HK-2 (cell line): ENCODE data around the gene PDE8B.

Experiments
- DNase-seq: peaks from one replicate; pipeline ENCODE4 v3.0.0-alpha.2; 2018; ENCODE audit not compliant: unreplicated experiment

Gene PDE8B

GRCh38 chr5:77294185-77294584, 83.7 kb downstream of the PDE8B start:
- no peak for DNase-seq

GRCh38 chr5:77295863-77296378, 85.4 kb downstream of the PDE8B start:
- no peak for DNase-seq

GRCh38 chr5:77298146-77298545, 87.7 kb downstream of the PDE8B start:
- no peak for DNase-seq

- DNase-seq = no peak
Measured at GRCh38 chr5:77300451-77300850, 90.0 kb downstream of the PDE8B start.

- no peak for DNase-seq
Measured at GRCh38 chr5:77301447-77301883, 91.0 kb downstream of the PDE8B start.

GRCh38 chr5:77302247-77302646, 91.8 kb downstream of the PDE8B start:
- DNase-seq = no peak

GRCh38 chr5:77302653-77303052, 92.2 kb downstream of the PDE8B start:
- DNase-seq = no peak

GRCh38 chr5:77304388-77304787, 93.9 kb downstream of the PDE8B start:
- no peak for DNase-seq

- DNase-seq = no peak
Measured at GRCh38 chr5:77305222-77305846, 94.9 kb downstream of the PDE8B start.

GRCh38 chr5:77305956-77306355, 95.5 kb downstream of the PDE8B start:
- DNase-seq = no peak

- DNase-seq = no peak
Measured at GRCh38 chr5:77306531-77306930, 96.1 kb downstream of the PDE8B start.

- no peak for DNase-seq
Measured at GRCh38 chr5:77308154-77308960, 97.9 kb downstream of the PDE8B start.

GRCh38 chr5:77309140-77309539, 98.7 kb downstream of the PDE8B start:
- DNase-seq = no peak

GRCh38 chr5:77310494-77311213, 100.2 kb downstream of the PDE8B start:
- no peak for DNase-seq

GRCh38 chr5:77311214-77311571, 100.7 kb downstream of the PDE8B start:
- no peak for DNase-seq

- DNase-seq = no peak
Measured at GRCh38 chr5:77312413-77312812, 101.9 kb downstream of the PDE8B start.

GRCh38 chr5:77316871-77317661, 106.6 kb downstream of the PDE8B start:
- no peak for DNase-seq

GRCh38 chr5:77318060-77318459, 107.6 kb downstream of the PDE8B start:
- no peak for DNase-seq

GRCh38 chr5:77319117-77319804, 108.8 kb downstream of the PDE8B start:
- DNase-seq = no peak

- DNase-seq = no peak
Measured at GRCh38 chr5:77321793-77322394, 111.4 kb downstream of the PDE8B start.

- DNase-seq = no peak
Measured at GRCh38 chr5:77322406-77322805, 111.9 kb downstream of the PDE8B start.
